ENCODE results near the gene CMTM4. TPM values are rescaled to one million over a fixed set of nuclear protein-coding genes. Genes with fewer than 3 reads are reported as not detected.

The CMTM4 gene
- total and polyA plus RNA-seq, 2 donors (not counting 1 experiment from before 2014, with no cell fraction given), result 0.06 to 0.59 TPM

DNA sequence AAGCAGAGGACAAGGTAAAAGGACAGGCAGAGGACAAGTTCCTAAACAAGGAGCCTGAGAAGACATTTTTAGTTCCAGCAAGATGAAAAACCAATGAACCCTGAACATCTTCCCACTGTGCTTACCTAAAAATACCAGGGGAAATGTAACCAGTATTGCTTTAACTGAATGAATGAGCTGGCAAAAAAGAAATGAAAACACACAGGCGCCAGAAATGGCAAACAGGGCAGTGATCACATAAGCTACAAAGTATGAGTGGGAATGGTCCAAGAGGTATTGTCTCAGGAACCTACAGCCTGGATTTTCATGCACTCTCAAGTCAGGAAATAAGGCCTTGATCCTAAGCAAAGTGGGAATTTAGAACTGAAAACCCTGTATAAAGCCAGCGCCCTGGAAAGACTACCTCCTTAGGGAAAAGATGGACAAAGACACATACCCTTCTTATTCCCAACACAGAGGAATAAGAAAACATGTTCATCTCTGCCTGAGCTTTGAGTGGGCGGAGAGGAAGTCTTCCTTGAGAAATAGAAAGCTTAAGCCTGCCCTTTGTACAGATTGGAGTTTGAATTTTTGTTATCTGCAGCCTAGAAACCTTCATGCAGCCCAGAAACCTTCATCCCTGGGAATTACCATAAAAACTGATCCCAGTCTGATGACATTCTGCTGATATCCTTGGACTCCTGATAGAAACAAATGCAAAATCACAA lies 115.1 kb downstream of the CMTM4 start:
- Histone ChIP-seq H3K27ac (ENCODE audit: low read length in 2 of 2) (no peak overlapping the region), H3K27me3 (replicated peaks in 1 of 4; ENCODE audit: control extremely low read depth in 1 of 4, control insufficient read depth in 3 of 4, insufficient read depth in 4 of 4, low read length in 3 of 4) (peaks cover 0 to 44% (median 32%) of the 10 kb centered on the region in 4 experiments), H3K4me1 (ENCODE audit: control insufficient read depth in 2 of 2, insufficient read depth in 2 of 2, low read length in 2 of 2) (peaks cover 21 to 26% of the 10 kb centered on the region in 2 donors), H3K9ac (ENCODE audit: low read length) (no peak overlapping the region), H3K4me2 (replicated peaks; ENCODE audit: low read depth, low read length, poor library complexity, severe bottlenecking) (no peak overlapping the region), H3K4me3 (ENCODE audit: control extremely low read depth in 1 of 5, extremely low read depth in 1 of 5, insufficient read depth in 1 of 5, low read depth in 2 of 5, low read length in 4 of 5) (no peak overlapping the region), H2AFZ (ENCODE audit: insufficient read depth, low read depth, low read length, poor library complexity, severe bottlenecking) (no peak overlapping the region), H4K20me1 (ENCODE audit: control insufficient read depth, insufficient read depth, low read length, poor library complexity, severe bottlenecking) (peaks cover 5% of the 10 kb centered on the region), H3K36me3 (replicated peaks in 1 of 2; ENCODE audit: control extremely low read depth in 1 of 2, control insufficient read depth in 1 of 2, extremely low read depth in 1 of 2, insufficient read depth in 2 of 2, low read length in 1 of 2) (no peaks in the 10 kb centered on the region), H3K79me2 (ENCODE audit: control insufficient read depth, insufficient read depth, low read length) (no peaks in the 10 kb centered on the region), H3K9me3 (ENCODE audit: control extremely low read depth in 1 of 3, control insufficient read depth in 2 of 3, insufficient read depth in 1 of 3, low read length in 2 of 3) (peaks cover 0 to 2% (median 0%) of the 10 kb centered on the region in 3 donors)
- Mint-ChIP-seq H3K27me3 (peaks cover 50% of the 10 kb centered on the region), H3K4me1 (peaks cover 22% of the 10 kb centered on the region), H3K9me3 (ENCODE audit: insufficient read depth) (no peaks in the 10 kb centered on the region), H3K27ac (no peak overlapping the region), H3K4me3 (no peak overlapping the region)
- CTCF ChIA-PET, result interaction anchor here (1.0 to 4.6 kb wide), 4 partner anchors 9 to 24 kb away, joined by 3 to 20 read pairs (median 4); no protein-coding TSS in a partner anchor
- intact Hi-C loops (cut with micrococcal nuclease), result no loop called here
- POLR2A ChIA-PET, result interaction anchor here (1.3 kb wide), 1 partner anchor 58 kb away, joined by 7 read pairs; no protein-coding TSS in a partner anchor
- ATAC-seq (ENCODE audit: low read depth), result no peak
- no peak for DNase-seq
- TF ChIP-seq EZH2 (IDR thresholded peaks at IDR 0.05; ENCODE audit: borderline replicate concordance, insufficient read depth, low read depth, low read length, poor library complexity, severe bottlenecking) (no peak), CTCF (IDR thresholded peaks at IDR 0.05) (no peak)
- 64% methylated on average over 2 of the region's 3 CpGs for WGBS (ENCODE audit: insufficient coverage)

DNA sequence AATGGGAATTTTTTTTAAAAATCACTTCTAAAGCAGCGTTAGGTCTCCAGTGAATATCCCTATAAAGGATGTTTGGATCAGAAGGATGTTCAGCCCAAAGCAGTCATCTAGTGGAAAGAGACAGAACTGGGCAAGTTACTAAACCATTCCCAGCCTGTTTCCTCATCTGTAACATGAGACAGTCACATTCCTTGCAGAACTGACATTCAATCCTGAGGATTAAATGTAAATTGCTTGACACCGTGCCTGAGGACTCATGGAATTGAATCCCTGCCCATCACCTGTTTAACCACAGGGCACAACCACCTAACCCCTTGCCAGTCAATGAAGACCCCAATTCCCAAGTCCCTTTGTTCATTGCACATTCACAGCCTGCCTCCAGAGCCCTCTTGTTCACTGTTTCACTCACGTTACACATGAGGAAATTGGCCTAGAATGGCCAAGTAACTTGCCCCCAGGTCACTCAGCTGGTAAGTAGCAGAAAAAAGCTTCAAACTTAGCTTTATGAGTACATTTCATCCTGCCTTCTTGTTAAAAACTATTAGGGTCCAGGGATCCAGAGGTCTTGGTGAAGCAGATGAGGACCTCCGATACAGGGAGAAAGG lies 115.8 kb downstream of the CMTM4 start:
- Histone ChIP-seq H3K27ac (ENCODE audit: low read length in 2 of 2) (no peak overlapping the region), H3K4me2 (replicated peaks; ENCODE audit: low read depth, low read length, poor library complexity, severe bottlenecking) (no peak overlapping the region), H3K36me3 (replicated peaks in 1 of 2; ENCODE audit: control extremely low read depth in 1 of 2, control insufficient read depth in 1 of 2, extremely low read depth in 1 of 2, insufficient read depth in 2 of 2, low read length in 1 of 2) (no peaks in the 10 kb centered on the region), H3K27me3 (replicated peaks in 1 of 4; ENCODE audit: control extremely low read depth in 1 of 4, control insufficient read depth in 3 of 4, insufficient read depth in 4 of 4, low read length in 3 of 4) (peaks cover 0 to 39% (median 31%) of the 10 kb centered on the region in 4 experiments), H3K9me3 (ENCODE audit: control extremely low read depth in 1 of 3, control insufficient read depth in 2 of 3, insufficient read depth in 1 of 3, low read length in 2 of 3) (peaks cover 0 to 2% (median 0%) of the 10 kb centered on the region in 3 donors), H3K4me3 (ENCODE audit: control extremely low read depth in 1 of 5, extremely low read depth in 1 of 5, insufficient read depth in 1 of 5, low read depth in 2 of 5, low read length in 4 of 5) (no peak overlapping the region), H2AFZ (ENCODE audit: insufficient read depth, low read depth, low read length, poor library complexity, severe bottlenecking) (no peak overlapping the region), H3K79me2 (ENCODE audit: control insufficient read depth, insufficient read depth, low read length) (no peaks in the 10 kb centered on the region), H3K9ac (ENCODE audit: low read length) (no peak overlapping the region), H4K20me1 (ENCODE audit: control insufficient read depth, insufficient read depth, low read length, poor library complexity, severe bottlenecking) (peaks cover 5% of the 10 kb centered on the region), H3K4me1 (ENCODE audit: control insufficient read depth in 2 of 2, insufficient read depth in 2 of 2, low read length in 2 of 2) (peaks cover 17 to 22% of the 10 kb centered on the region in 2 donors)
- H3K27ac Mint-ChIP-seq, result no peak overlapping the region
- no peak for ATAC-seq (ENCODE audit: low read depth)
- peaks cover 48% of the 10 kb centered on the region for H3K27me3 Mint-ChIP-seq
- no peak for DNase-seq
- no peaks in the 10 kb centered on the region for H3K9me3 Mint-ChIP-seq (ENCODE audit: insufficient read depth)
- peaks cover 18% of the 10 kb centered on the region for H3K4me1 Mint-ChIP-seq
- intact Hi-C loops (cut with micrococcal nuclease), result no loop called here
- CTCF ChIA-PET, result interaction anchor here (1.2 to 4.6 kb wide), 4 partner anchors 9 to 98 kb away, joined by 3 to 20 read pairs (median 9); no protein-coding TSS in a partner anchor
- no peak overlapping the region for H3K4me3 Mint-ChIP-seq
- TF ChIP-seq CTCF (IDR thresholded peaks at IDR 0.05), result no peak
- TF ChIP-seq EZH2 (IDR thresholded peaks at IDR 0.05; ENCODE audit: borderline replicate concordance, insufficient read depth, low read depth, low read length, poor library complexity, severe bottlenecking), result no peak
- 96% methylated on average over 3 of the region's 4 CpGs for WGBS (ENCODE audit: insufficient coverage)
- POLR2A ChIA-PET, result interaction anchor here (1.3 kb wide), 1 partner anchor 57 kb away, joined by 7 read pairs; no protein-coding TSS in a partner anchor

Measured in B cell (primary cell).